ENCODE measurements around the gene EXOC4.

EXOC4 gene

GRCh38 chr7:133478591-133479135 lies 225.8 kb downstream of the EXOC4 start (continued):
- no peak for TF ChIP-seq ZBTB26 (tag by site-specific recombination; optimal IDR thresholded peaks at IDR 0.05)
- TF ChIP-seq ZNF423 (tag by site-specific recombination; IDR thresholded peaks at IDR 0.05), result no peak
- no peak for TF ChIP-seq ZNF112 (tag by site-specific recombination; IDR thresholded peaks at IDR 0.05)
- peak; percentile 38; the same call in 1 of the 2 replicates for TF ChIP-seq ZNF600 (tag by site-specific recombination; IDR thresholded peaks at IDR 0.05)
- TF ChIP-seq ZNF596 (tag by site-specific recombination; IDR thresholded peaks at IDR 0.05), result 0 out of 2 replicates have a peak, but pooled peaks have one; percentile 10
- peak; percentile 75 for TF ChIP-seq PRDM4 (tag by site-specific recombination; IDR thresholded peaks at IDR 0.05)
- TF ChIP-seq IKZF3 (tag by site-specific recombination; IDR thresholded peaks at IDR 0.05), result peak; percentile 76

- TF ChIP-seq OSR2 (tag by site-specific recombination; IDR thresholded peaks at IDR 0.05) (0 out of 2 replicates have a peak, but pooled peaks have one; percentile 15), PRDM4 (tag by site-specific recombination; IDR thresholded peaks at IDR 0.05) (no peak), ZBTB17 (tag by site-specific recombination; IDR thresholded peaks at IDR 0.05) (0 out of 2 replicates have a peak, but pooled peaks have one; percentile 30)
- TF ChIP-seq, protein P1, sequence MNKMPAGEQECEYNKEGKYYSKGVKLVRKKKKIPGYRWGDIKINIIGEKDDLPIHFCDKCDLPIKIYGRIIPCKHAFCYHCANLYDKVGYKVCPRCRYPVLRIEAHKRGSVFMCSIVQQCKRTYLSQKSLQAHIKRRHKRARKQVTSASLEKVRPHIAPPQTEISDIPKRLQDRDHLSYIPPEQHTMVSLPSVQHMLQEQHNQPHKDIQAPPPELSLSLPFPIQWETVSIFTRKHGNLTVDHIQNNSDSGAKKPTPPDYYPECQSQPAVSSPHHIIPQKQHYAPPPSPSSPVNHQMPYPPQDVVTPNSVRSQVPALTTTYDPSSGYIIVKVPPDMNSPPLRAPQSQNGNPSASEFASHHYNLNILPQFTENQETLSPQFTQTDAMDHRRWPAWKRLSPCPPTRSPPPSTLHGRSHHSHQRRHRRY (tag by site-specific recombination; IDR thresholded peaks at IDR 0.05), result no peak
- TF ChIP-seq, protein P2, sequence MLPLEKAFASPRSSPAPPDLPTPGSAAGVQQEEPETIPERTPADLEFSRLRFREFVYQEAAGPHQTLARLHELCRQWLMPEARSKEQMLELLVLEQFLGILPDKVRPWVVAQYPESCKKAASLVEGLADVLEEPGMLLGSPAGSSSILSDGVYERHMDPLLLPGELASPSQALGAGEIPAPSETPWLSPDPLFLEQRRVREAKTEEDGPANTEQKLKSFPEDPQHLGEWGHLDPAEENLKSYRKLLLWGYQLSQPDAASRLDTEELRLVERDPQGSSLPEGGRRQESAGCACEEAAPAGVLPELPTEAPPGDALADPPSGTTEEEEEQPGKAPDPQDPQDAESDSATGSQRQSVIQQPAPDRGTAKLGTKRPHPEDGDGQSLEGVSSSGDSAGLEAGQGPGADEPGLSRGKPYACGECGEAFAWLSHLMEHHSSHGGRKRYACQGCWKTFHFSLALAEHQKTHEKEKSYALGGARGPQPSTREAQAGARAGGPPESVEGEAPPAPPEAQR (tag by site-specific recombination; IDR thresholded peaks at IDR 0.05), result no peak
- CTCF ChIA-PET, result no interaction called here
- H3K27ac ChIP-seq (ENCODE audit: extremely low read depth, low read depth, low read length), result no peak overlapping the region; the same call in 1 of the 2 replicates
- H3K4me1 ChIP-seq (ENCODE audit: control insufficient read depth, insufficient read depth, low read length), result peaks cover 18% of the 10 kb centered on the region
- H3K4me3 ChIP-seq (ENCODE audit: low read depth, low read length), result no peak overlapping the region
- H3K9me3 ChIP-seq (ENCODE audit: control insufficient read depth, insufficient read depth, low read depth, low read length), result no peaks in the 10 kb centered on the region
- no peaks in the 10 kb centered on the region for H3K36me3 ChIP-seq (ENCODE audit: control insufficient read depth in 2 of 2, insufficient read depth in 1 of 2, low read length in 2 of 2)
- POLR2A ChIA-PET, result no interaction called here
These were observed 226.7 kb downstream of the EXOC4 start for GRCh38 chr7:133479456-133480065.

- ChIA-PET CTCF (interaction anchor here (0.7 kb wide), 1 partner anchor 1271 kb away, joined by 3 read pairs; no protein-coding TSS in a partner anchor), POLR2A (no interaction called here)
- Histone ChIP-seq H3K4me1 (ENCODE audit: control insufficient read depth, insufficient read depth, low read length) (peaks cover 18% of the 10 kb centered on the region), H3K4me3 (ENCODE audit: low read depth, low read length) (no peak overlapping the region), H3K36me3 (ENCODE audit: control insufficient read depth in 2 of 2, insufficient read depth in 1 of 2, low read length in 2 of 2) (no peaks in the 10 kb centered on the region), H3K27ac (ENCODE audit: extremely low read depth, low read depth, low read length) (no peak overlapping the region), H3K9me3 (ENCODE audit: control insufficient read depth, insufficient read depth, low read depth, low read length) (no peaks in the 10 kb centered on the region)
- TF ChIP-seq ZNF488 (tag by site-specific recombination; IDR thresholded peaks at IDR 0.05) (no peak), ZNF248 (tag by site-specific recombination; IDR thresholded peaks at IDR 0.05) (no peak), ZNF138 (tag by site-specific recombination; IDR thresholded peaks at IDR 0.05; ENCODE audit: borderline replicate concordance) (no peak), ZBTB26 (tag by site-specific recombination; optimal IDR thresholded peaks at IDR 0.05) (no peak), GLIS1 (tag by site-specific recombination; IDR thresholded peaks at IDR 0.05) (no peak)
- TF ChIP-seq, protein P3, sequence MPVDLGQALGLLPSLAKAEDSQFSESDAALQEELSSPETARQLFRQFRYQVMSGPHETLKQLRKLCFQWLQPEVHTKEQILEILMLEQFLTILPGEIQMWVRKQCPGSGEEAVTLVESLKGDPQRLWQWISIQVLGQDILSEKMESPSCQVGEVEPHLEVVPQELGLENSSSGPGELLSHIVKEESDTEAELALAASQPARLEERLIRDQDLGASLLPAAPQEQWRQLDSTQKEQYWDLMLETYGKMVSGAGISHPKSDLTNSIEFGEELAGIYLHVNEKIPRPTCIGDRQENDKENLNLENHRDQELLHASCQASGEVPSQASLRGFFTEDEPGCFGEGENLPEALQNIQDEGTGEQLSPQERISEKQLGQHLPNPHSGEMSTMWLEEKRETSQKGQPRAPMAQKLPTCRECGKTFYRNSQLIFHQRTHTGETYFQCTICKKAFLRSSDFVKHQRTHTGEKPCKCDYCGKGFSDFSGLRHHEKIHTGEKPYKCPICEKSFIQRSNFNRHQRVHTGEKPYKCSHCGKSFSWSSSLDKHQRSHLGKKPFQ (tag by site-specific recombination; IDR thresholded peaks at IDR 0.05), result no peak
These were observed 228.0 kb downstream of the EXOC4 start for GRCh38 chr7:133480868-133481267.
